Gastrocnemius medialis (tissue), 4 donors: Measurements from ENCODE around the gene ST7. TPM values are rescaled to one million over a fixed set of nuclear protein-coding genes. Genes with fewer than 3 reads are reported as not detected.

Experiments
- ATAC-seq, 2 donors: fragments of 150-250 bp; one replicate each; pipeline ENCODE4 v1.9.1; 2016
- DNase-seq, 2 donors: peaks; one replicate each; pipeline ENCODE4 v3.0.0-alpha.2; 2019
- H3K27ac ChIP-seq, 4 donors: fragments of 200-600 bp; sonication (generic); 1 replicate in 1 of 4; 2 replicates in 3 of 4; pipeline ENCODE4 v1.5.1; 2016 to 2018; ENCODE audit warnings: mild to moderate bottlenecking in 2 of 4, moderate library complexity in 1 of 4
- H3K27me3 ChIP-seq, 3 donors: fragments of 200-600 bp; sonication (generic) in 2 of 3; 1 replicate in 1 of 3; 2 replicates in 2 of 3; pipeline versions ENCODE4 v1.5.1 to v1.6.0; 2016 to 2019; ENCODE audit warnings: mild to moderate bottlenecking in 1 of 3, moderate library complexity in 1 of 3
- H3K36me3 ChIP-seq, 2 donors: fragments of 200-600 bp; sonication (generic) in 1 of 2; one replicate each; pipeline ENCODE4 v1.5.1; 2017 to 2018
- H3K4me1 ChIP-seq, 2 donors: fragments of 200-600 bp; sonication (generic) in 1 of 2; one replicate each; pipeline ENCODE4 v1.5.1; 2016 to 2017; ENCODE audit warnings: mild to moderate bottlenecking in 2 of 2
- H3K4me3 ChIP-seq, 4 donors: fragments of 200-600 bp; sonication (generic) in 3 of 4; 1 replicate in 1 of 4; 2 replicates in 3 of 4; pipeline ENCODE4 v1.5.1; 2016 to 2019; ENCODE audit warnings: mild to moderate bottlenecking in 2 of 4
- H3K9me3 ChIP-seq, 3 donors: fragments of 200-600 bp; sonication (generic) in 2 of 3; 1 replicate in 1 of 3; 2 replicates in 2 of 3; pipeline ENCODE4 v1.5.1; 2016 to 2019
- CTCF ChIP-seq, 5 experiments: fragments of 450-650 bp in 3 of 5; fragments of 200-600 bp in 2 of 5; sonication (generic) in 2 of 5; IDR thresholded peaks in 4 of 5; conservative IDR thresholded peaks in 1 of 5; 1 replicate in 4 of 5; 2 replicates in 1 of 5; pipeline ENCODE4 v1.5.1; 2016 to 2019; ENCODE audit warnings: antibody characterized with exemption in 5 of 5, mild to moderate bottlenecking in 3 of 5, moderate library complexity in 3 of 5
- POLR2A ChIP-seq, 2 donors: fragments of 450-650 bp; IDR thresholded peaks; one replicate each; pipeline ENCODE4 v1.6.1; 2017; ENCODE audit warnings: antibody characterized with exemption in 2 of 2, mild to moderate bottlenecking in 2 of 2, moderate library complexity in 2 of 2
- in situ Hi-C, 4 donors: fragments of 200-750 bp; cut with MboI; loops; one replicate each; pipeline versions ENCODE4 v1.15.0 to v1.8.0; 2017; ENCODE audit warnings: low sequenced_read_pairs in 4 of 4
- intact Hi-C: fragments of 100-400 bp; cut with DNase I; formaldehyde crosslinking; loops from one replicate; pipeline ENCODE4 v1.15.1; 2023; ENCODE audit warnings: low total_unique reads
- total RNA-seq, 4 donors: library from RNA; depleted of rRNA; stranded (reverse); fragments of >200 nt; gene quantifications; one replicate each; pipeline versions ENCODE4 v1.1.0 to v1.2.3, GENCODE V29; 2016

The ST7 gene
- total RNA-seq, 4 donors from 2014 or later = 5.5 to 14.5 (median 11.9) TPM

GRCh38 chr7:117048114-117048866 is 95.0 kb downstream of the ST7 start:
- intact Hi-C loops (no loop called here), in situ Hi-C loops (no loop called here)
- TF ChIP-seq CTCF (IDR thresholded peaks at IDR 0.05 in 4 of 5, conservative IDR thresholded peaks at IDR 0.05 in 1 of 5) (no peak), POLR2A (IDR thresholded peaks at IDR 0.05) (no peak)
- no peak overlapping the region for H3K4me3 ChIP-seq
- no peaks in the 10 kb centered on the region for H3K27me3 ChIP-seq
- DNase-seq = no peak
- ATAC-seq = no peak
- no peaks in the 10 kb centered on the region for H3K9me3 ChIP-seq
- peak overlapping the region in 3 of 4 donors; percentile 11 to 64 (median 27) for H3K27ac ChIP-seq
- H3K4me1 ChIP-seq = peaks cover 49 to 67% of the 10 kb centered on the region in 2 donors
- H3K36me3 ChIP-seq = no peaks in the 10 kb centered on the region

DNA sequence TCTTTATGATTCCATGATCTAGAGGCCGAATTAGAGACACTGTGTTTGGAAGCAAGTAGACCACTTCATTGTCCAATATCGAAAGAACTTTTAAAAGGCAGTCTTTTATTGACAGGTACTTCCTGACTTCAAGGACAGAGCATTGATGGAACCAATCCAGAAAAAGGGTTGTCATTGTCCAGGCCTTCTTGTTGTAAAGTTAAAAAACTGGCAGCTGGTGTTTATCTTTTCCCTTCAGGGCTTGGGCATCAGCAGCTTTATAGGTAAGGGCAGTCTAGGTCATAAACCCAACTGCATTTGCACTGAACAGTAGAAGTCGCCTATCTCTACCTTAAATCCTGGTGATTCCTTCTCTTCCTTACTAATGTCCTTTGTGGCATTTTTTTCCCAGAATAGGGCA is 95.6 kb downstream of the ST7 start:
- TF ChIP-seq CTCF (IDR thresholded peaks at IDR 0.05 in 4 of 5, conservative IDR thresholded peaks at IDR 0.05 in 1 of 5) (no peak), POLR2A (IDR thresholded peaks at IDR 0.05) (no peak)
- no peak overlapping the region for H3K4me3 ChIP-seq
- H3K4me1 ChIP-seq = peaks cover 47 to 62% of the 10 kb centered on the region in 2 donors
- intact Hi-C loops (no loop called here), in situ Hi-C loops (no loop called here)
- DNase-seq (no peak), ATAC-seq (no peak)
- H3K9me3 ChIP-seq = no peaks in the 10 kb centered on the region
- no peak overlapping the region for H3K27ac ChIP-seq
- H3K27me3 ChIP-seq = no peaks in the 10 kb centered on the region
- H3K36me3 ChIP-seq = no peaks in the 10 kb centered on the region

DNA sequence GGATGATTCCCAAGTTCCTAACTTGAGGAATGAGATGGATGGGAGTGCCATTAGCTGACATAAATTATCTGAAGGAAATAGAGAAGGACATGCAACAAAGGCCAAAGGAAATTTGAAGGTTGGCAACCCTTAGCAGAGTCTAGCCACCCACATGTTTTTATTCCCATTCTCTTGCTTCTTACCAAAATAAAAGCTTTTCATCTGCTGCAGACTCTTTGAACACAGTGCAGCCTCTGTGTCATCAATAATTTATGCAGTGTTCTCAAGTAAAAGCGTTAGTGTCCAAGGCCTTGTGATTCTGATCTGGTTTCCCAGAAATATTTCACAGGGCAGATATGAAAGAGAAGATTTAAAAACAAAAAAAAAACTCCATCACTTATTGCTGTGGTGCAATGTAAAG is 98.5 kb downstream of the ST7 start:
- Histone ChIP-seq H3K9me3 (no peaks in the 10 kb centered on the region), H3K4me1 (peaks cover 38 to 49% of the 10 kb centered on the region in 2 donors), H3K36me3 (no peaks in the 10 kb centered on the region), H3K4me3 (no peak overlapping the region), H3K27ac (no peak overlapping the region), H3K27me3 (no peaks in the 10 kb centered on the region)
- ATAC-seq (no peak), DNase-seq (no peak)
- TF ChIP-seq POLR2A (IDR thresholded peaks at IDR 0.05) = no peak
- TF ChIP-seq CTCF (IDR thresholded peaks at IDR 0.05 in 4 of 5, conservative IDR thresholded peaks at IDR 0.05 in 1 of 5) = no peak
- in situ Hi-C loops = no loop called here
- intact Hi-C loops = no loop called here

DNA sequence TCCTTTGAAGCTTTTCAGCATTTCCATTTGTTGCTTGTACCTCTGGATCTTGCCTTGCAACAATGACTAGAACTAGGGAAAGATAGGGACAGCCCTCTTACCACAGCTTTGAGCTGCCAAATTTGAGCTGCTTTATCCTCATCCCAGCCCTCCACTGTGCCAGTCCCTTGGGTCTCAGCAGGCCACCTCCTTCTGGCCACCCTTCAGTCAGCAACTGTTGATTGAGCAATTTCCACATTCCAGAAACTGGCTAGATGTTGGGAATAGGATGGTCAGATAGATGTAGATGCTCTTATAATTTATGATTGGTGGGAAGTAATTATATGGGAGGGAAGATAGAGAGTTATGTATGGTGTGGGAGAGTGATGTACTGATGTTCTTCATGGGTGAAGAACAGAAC is 100.1 kb downstream of the ST7 start:
- H3K4me1 ChIP-seq = peaks cover 24 to 33% of the 10 kb centered on the region in 2 donors
- no peaks in the 10 kb centered on the region for H3K36me3 ChIP-seq
- ATAC-seq (peak in 1 of 2 donors; percentile 24), DNase-seq (no peak)
- intact Hi-C loops (no loop called here), in situ Hi-C loops (no loop called here)
- H3K27ac ChIP-seq = no peak overlapping the region
- TF ChIP-seq CTCF (IDR thresholded peaks at IDR 0.05 in 4 of 5, conservative IDR thresholded peaks at IDR 0.05 in 1 of 5) = no peak
- TF ChIP-seq POLR2A (IDR thresholded peaks at IDR 0.05) = no peak
- no peak overlapping the region for H3K4me3 ChIP-seq
- H3K27me3 ChIP-seq = no peaks in the 10 kb centered on the region
- no peaks in the 10 kb centered on the region for H3K9me3 ChIP-seq
